MV-4-11 (cell line): ENCODE data around the gene OLFM4.

Experiments used
- DNase-seq: peaks from one replicate; lab custom pipeline; 2025; lab: John Stamatoyannopoulos, UW

The OLFM4 gene

DNA sequence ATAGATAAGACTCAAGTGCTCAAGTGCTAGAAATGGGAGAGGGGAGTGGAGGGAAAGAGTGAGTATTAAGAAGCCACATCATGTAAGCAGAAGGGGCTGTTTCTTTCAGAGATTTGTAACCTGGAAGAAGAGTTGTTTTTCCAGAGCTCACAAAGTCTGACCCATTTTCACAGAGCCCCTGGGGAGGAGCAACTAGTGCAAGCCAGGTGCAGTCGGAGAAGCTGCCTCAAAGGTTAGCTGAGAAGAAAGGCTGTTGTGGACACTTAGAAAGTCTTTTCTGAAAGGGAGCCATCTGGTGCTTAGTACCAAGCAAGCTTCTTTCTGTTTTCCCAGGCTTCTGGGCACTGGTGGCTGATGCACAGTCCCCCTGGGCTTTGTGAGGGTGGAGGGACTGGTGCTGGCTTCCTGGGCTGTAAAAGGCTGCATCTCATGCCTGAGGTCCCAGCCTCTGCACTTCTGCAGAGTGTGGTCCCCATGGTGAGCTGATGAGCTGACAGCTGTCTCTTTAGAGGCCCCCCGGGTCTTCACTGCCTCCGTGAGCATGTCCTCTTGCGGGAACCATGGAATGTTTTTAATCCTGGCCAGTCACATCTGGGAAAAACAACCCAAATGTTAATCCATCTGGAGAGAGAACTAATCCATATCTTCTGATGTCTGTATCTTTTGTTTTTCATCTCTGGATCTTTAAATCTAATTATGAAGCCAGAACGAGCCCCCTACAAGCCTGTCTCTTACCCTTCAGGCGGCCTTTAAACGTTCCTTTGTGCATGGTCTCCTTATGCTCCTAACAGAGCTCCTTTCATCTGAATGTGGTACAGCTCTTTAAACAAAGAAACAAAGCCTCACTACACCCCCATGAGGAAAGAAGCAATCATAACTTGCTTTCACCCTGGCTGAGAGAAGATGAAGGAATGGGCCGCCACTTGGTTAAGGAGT is 40.2 kb downstream of the OLFM4 start:
- no peak for DNase-seq

DNA sequence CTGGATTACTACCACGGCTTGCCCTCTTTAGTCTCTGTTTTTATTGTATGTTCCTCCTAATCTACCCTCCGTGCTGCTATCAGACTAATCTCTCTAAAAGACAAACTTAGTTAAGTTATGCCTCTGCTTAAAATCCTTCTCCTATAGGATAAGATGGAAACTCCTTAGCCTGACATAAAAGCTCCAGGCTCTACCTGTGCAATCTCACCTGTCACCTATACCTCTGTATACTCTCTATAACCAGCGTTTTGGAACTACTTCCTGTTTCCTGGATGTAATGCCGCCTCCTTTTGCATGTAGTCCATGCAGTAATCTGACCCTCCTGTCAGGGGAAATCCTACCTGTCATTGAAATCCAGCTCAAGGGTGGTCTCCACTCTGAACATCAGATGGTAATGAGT is 41.2 kb downstream of the OLFM4 start:
- no peak for DNase-seq

DNA sequence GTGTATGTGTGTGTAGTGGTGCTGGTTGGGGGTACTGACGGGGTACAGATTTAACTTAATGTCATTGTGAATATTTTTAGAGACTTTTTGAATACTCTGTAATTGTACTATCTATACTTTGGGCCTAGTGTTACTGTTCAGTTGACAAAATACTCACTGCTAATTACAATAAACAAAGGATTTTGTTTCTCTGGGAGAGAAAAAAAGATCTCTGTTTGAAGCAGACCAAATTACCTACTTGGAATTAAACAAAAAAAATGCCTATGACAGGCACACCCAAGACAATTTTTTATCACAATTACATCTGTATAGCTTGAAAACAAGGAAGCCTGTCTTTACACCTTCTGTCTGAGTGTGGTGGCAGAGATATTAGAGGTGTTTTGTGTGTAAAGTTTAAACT is 45.1 kb downstream of the OLFM4 start:
- no peak for DNase-seq

DNA sequence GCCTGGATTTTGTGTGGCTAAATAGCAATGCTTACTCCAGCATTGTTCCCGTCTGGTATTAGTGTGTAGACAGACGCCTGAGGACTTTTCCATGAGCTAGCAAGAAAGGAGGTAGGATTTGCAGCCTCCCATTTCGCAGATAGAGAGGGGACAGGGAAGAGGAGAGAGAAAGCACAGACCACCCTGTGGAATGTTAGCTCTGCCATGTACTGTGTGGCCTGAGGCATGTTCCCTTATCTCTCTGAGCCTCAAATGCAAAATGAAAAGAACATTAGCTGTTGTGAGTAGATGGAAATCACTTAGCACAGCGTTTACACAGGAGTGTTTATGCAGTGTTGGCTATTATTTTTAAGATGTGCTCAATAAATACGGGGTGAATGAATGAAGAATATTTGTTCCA is 45.5 kb downstream of the OLFM4 start:
- DNase-seq, result no peak

DNA sequence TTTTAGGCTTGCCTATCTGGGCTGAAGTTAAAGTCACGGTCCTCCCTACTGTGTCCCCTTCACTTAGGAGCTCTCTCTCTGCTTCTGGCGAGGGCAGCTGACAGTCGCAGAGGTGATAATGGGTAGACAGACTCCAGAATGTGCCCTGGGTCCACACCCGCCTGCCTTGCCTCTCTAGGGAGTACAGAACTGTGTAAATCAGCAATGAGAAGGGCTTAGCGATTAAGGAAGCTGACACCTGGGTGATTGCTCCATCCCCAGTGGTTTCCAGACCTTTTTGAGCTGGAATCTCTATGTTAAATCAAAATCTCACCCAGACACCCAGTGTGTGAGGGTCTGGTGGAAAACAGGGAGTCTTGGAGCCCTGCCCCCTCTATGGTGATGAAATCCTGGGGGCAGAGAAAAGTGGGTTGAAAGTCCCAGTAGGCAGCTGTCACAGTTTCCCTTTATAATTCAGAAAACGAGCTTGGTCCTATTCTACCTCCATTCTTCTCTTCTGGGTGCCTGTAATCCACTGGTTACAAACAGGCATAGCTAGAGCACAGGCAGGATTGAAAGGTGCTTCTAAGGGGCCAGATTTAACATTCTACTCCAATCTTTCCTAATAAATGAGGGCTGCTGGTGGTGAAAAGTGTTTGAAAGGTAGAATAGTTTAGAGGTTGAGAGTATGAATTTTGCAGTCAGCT is 46.9 kb downstream of the OLFM4 start:
- DNase-seq, result no peak

DNA sequence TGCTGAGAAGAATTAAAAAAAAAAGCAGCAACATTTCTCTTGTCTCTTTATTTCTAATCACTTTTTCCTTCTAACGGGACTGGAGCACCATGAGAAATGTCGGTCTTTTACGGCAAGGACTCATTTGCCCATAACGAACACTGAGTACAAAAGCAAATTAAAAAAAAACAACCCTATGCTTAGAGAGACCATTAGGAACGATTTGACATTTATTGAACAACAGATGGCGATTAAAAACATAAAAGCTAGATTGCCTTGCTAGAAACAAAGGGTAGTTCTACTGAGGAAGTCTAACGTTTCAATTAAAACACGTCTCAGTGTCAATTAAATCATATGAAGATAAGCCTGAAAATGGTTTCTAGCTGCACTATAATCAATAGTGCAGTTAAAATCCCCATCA is 51.1 kb downstream of the OLFM4 start:
- DNase-seq, result no peak

DNA sequence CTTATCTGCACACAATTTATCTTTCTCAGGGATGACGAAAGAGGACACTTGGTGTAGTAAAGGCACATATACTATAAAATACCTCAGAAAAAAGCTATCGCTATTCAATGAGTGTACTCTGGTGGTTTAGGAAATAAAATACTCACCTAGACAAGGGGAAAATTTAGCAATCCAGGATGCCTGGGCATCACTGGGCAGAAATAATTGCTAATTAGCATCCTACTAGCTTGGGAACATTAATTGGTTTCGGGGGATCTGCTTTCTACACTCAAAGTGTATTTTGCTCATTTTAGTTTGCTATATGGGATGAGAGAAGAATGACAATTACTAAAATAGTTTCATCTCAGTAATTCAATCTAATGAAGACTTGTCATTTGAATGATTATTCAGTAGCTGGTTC is 60.3 kb downstream of the OLFM4 start:
- no peak for DNase-seq

DNA sequence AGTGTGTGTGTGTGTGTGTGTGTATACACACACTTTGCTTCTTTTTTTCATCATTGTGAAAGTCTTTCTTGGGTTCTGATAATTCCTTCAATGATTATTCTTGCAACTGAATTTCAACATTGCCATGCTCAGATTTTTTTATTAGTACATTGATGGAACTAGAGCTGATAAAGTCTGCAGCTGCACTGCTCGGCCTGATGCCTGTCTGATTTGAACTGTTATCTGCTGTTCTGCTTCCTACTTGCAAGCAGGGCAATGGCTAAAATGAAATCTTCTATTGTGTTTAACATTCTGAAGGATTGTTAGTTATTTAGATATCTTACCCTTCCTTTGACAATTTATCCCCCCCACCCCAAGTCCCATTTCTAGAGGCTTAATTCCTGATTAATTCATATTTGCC is 61.3 kb downstream of the OLFM4 start:
- no peak for DNase-seq

DNA sequence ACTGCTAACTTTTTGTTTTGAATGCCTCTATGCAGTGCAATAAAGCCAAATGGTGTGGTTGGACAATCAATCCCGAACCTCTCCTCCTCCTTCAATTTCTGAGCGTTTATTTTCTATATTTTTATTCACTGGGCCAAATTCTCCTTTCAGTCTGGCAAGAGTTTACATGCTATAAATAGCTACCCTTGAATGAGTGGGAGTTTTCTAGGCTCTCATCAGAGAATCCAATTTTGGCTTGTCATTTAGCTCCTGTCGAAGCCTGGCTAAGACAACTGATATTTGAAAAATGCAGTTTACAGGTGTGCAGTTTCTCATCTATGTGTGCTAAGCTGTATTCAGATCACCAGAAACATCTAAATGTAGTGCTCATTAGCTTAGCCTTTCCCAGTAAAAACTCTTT is 61.8 kb downstream of the OLFM4 start:
- DNase-seq, result no peak

DNA sequence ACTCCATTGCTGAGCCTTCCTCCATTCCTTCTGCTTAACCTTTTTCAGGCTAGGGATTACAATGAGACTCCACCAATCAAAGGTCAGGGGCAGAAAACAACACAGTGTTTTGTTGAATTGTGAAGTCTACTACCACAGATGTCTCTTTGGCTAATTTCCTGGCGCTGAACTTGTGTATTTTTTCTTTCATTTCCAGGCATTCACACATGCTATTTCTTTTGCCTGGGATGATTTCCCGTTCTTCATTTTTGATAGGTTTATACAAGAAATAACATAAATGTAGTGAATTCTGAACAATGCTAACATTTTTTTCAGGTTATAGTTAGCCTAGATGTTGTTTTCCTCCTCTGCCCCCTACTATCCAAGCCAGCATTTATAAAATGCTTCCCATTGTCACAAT is 64.3 kb downstream of the OLFM4 start:
- no peak for DNase-seq

DNA sequence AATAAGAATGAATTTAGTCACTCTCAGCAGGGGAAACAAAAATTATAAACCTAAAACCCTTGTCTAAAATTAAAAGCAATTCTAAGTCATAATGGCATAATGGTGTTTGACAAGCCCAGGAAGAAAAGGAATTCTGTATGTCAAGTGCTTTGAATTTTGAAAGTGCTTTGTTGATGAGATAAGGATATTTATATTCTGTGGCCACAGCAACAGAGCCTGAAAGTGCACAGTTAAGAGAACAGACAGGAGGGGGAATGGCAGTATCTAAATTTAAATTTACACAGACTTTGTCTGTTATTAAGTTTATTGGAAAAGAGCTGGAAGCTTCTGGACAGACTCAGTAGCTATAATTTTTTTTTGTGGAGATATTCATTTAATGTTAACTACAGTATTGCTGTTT is 69.8 kb downstream of the OLFM4 start:
- DNase-seq, result no peak

DNA sequence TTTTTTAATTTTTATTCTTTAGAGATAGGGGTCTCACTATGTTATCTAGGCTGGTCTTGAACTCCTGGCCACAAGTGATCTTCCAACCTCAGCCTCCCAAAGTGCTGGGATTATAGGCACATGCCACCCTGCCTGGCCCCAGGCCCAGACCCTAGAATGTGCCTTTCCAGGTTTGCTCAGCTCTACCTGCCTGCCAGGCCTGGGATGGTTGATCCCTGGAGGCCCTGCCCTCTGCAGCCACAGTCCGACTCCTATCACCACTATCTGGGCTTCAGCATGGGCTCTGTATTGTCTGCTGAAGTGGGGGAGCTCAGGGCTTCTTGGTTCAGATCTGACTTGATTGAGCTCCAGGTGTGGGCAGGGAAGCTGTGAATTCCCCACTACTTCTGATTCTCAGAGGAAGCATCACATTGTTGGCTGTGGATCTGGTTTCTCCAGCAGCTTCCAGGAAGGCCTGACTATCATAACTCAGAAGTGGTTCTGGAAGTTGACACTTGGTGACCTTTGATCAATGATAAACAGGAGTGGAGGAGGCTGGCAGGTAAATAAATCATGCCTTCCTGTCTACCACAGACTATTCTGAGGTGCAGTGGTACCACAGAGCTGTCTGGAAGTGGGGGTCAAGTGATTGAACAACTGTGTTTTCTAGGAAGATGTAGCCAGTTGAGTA is 71.9 kb downstream of the OLFM4 start:
- no peak for DNase-seq
